Measurements from ENCODE around the gene RCAN3.

Gene RCAN3

DNA sequence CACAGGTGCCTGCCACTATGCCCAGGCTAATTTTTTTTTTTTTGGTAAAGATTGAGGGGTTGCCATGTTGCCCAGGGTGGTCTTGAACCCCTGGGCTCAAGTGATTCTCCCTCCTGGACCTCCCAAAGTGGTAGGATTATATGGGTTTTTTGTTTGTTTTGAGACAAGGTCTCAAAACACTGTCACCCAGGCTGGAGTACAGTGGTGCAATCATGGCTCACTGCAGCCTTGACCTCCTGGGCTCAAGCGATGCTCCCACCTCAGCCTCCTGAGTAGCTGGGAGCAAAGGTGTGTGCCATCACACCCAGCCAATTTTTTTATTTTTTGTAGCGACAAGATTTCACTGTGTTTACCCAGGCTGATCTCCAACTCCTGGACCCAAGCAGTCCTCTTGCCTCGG, 8.9 kb upstream of the RCAN3 start:
- no peak for DNase-seq (ENCODE audit: low spot score)
- H3K4me3 ChIP-seq, result no peak overlapping the region
- no peak overlapping the region for H3K27ac ChIP-seq
- TF ChIP-seq, protein P1, sequence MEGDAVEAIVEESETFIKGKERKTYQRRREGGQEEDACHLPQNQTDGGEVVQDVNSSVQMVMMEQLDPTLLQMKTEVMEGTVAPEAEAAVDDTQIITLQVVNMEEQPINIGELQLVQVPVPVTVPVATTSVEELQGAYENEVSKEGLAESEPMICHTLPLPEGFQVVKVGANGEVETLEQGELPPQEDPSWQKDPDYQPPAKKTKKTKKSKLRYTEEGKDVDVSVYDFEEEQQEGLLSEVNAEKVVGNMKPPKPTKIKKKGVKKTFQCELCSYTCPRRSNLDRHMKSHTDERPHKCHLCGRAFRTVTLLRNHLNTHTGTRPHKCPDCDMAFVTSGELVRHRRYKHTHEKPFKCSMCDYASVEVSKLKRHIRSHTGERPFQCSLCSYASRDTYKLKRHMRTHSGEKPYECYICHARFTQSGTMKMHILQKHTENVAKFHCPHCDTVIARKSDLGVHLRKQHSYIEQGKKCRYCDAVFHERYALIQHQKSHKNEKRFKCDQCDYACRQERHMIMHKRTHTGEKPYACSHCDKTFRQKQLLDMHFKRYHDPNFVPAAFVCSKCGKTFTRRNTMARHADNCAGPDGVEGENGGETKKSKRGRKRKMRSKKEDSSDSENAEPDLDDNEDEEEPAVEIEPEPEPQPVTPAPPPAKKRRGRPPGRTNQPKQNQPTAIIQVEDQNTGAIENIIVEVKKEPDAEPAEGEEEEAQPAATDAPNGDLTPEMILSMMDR (IDR thresholded peaks at IDR 0.05), result no peak

DNA sequence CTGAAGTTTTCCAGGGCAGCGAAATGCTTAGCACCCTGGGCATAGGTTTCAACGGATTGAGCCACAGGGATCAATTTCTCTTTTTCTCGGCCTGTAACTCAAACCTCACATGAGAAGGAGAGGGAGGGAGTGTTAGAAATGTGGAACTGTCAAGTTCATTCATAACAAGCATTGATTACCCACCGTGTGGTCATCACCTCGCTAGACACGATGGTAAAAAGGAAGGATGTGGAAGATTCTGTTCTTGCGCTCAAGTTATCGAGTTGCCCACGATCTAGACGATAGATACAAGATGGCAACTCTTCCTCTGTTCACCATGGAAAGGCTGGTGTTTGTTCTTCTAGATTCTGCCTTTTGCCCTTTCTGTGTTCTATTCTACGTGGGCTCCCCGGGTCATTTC, 4.0 kb upstream of the RCAN3 start:
- Histone ChIP-seq H3K4me3 (no peak overlapping the region), H3K27ac (no peak overlapping the region)
- TF ChIP-seq, protein P1 (IDR thresholded peaks at IDR 0.05), result no peak
- no peak for DNase-seq (ENCODE audit: low spot score)

DNA sequence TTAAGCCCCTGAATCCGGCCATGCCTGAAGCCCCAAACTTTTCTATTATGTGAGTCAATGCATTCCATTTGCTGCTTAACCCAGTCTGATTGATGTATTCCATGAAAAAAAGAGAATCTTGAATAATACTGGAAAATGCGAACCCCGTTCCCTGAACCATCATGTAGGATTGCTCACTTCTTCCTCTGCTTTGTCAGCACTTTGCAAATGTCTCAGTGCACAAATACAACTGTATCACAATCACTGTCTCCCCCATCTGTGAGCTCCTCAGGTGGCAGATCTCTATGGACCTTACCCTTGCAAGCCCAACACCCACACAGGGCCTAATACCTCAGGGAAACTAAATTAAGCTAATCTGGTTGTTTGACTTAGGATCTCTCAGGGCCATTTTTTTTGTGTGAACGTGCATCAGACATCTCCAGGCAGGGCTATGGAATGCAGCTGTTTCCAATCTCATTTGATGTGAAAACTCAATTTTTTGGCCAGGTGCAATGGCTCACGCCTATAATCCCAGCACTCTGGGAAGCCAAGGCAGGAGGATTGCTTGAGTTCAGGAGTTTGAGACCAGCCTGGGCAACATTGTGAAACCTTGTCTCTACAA, 2.1 kb upstream of the RCAN3 start:
- Histone ChIP-seq H3K27ac (no peak overlapping the region), H3K4me3 (no peak overlapping the region)
- no peak for DNase-seq (ENCODE audit: low spot score)
- TF ChIP-seq, protein P1 (IDR thresholded peaks at IDR 0.05), result no peak

DNA sequence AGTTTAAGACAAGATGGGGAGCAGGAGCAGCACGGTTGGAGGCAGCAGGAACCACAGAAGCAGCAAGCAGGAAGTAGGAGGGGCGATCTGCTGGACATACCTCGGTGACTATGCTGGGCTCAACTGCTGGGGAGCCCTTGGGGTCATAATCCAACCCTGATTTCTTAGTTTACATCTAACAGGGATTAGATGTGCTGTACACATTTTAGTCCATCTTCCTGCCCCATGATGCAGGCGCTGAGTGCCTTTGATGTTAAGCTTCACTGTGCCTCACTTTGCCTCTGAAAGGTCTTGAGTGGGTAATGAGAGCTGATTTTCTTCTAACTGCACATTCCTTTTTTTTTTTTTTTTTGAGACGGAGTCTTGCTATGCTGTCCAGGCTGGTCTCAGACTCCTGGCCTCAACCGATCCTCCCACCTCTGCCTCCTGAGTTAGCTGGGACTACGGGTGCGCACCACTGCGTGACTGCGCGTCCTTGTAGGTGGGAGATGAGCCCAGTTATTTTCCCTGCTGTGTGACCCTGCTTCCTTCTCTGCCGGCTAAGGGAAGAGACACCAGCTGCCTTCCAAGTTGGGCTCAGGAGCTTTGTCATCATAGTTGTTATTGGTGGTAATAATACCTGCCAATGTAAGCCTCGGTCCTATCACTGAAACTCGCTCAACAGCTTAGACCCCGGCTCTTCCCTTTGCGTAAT, 1.1 kb upstream of the RCAN3 start:
- Histone ChIP-seq H3K27ac (peak overlapping the region in 1 of 2 donors; percentile 64), H3K4me3 (peak overlapping the region; percentile 79)
- DNase-seq (ENCODE audit: low spot score), result no peak
- TF ChIP-seq, protein P1 (IDR thresholded peaks at IDR 0.05), result no peak

DNA sequence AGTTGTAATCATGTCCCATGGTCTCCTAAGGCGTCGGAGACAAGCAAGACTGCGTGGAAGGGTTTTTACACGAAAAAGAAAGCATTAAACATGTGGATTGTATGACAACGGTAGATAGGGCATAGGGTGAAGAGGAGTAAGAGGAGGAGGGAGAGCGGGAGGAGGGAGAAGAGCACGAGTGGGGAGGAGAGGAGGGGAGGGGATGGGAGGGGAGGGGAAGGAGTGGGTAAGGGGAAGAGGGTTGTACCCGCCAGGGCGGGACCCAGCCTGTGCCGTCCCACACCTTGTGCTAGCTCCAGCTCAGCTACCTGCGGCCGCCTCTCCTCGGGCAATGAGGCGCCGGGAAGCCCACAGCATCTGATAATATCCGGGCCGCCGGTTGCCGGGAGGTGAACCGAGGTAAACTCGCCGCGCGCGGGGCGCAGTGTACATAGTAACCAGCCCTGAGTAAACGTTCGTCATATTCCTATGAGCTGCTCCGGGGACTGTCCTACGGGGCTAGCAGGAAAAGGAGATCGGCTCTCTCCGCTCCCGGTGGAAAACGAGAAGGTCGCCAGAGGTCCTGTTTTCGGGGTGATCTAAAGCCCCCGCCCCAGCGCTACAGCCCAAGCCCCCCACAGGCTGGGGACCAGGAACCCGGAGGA, 449 bp upstream of the RCAN3 start:
- peak overlapping the region; percentile 55 to 64 for H3K27ac ChIP-seq
- TF ChIP-seq, protein P1 (IDR thresholded peaks at IDR 0.05), result no peak
- peak overlapping the region; percentile 79 for H3K4me3 ChIP-seq
- DNase-seq (ENCODE audit: low spot score), result no peak

DNA sequence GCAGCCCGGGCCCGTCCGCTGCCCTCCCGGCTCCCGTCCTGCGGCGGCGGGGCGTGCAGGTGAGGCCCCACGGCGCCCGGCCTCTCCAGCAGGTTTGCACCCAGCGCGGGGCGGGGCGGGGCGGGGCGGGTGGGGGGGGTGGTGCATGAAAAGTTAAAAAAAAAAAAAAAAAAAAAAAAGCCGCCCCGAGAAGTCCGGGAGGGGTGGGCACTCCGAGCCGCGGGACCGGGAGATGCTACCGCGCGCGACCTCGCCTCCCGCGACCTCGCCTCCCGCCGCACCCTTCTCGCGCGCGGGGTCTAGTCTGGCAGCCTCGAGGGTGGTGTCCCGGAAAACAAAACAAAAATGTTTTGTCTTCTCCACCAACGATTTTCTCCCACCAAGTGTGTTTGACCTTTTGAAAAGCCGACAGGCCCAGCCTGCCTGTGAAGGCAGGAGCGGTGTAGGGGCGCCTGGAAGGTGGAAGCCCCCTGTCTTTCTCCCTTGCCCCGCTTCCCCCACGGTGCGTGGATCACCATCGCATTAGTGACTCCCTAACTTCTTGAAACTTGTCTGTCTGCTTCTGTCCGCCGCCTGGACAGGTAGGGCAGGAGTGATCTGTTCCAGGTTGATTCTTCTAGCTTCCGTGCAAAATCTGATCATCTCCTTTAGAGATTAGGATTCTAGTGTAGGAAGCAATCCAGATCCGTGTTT, 569 bp downstream of the RCAN3 start:
- no peak for DNase-seq (ENCODE audit: low spot score)
- H3K4me3 ChIP-seq, result peak overlapping the region; percentile 79
- peak overlapping the region in 1 of 2 donors; percentile 64 for H3K27ac ChIP-seq
- TF ChIP-seq, protein P1 (IDR thresholded peaks at IDR 0.05), result no peak

All from coronary artery (tissue), 2 donors.